GM23338 (cell line): ENCODE data around the gene CSTPP1. TPM values are rescaled to one million over a fixed set of nuclear protein-coding genes. Genes with fewer than 3 reads are reported as not detected.

Experiments
- ATAC-seq: fragments of 200-7000 bp; cut with Tn5 transposase; 3 replicates; pipeline ENCODE4 v1.9.1; 2020
- DNase-seq: peaks from one replicate; pipeline ENCODE4 v3.0.0-alpha.2; 2015; ENCODE audit warnings: low spot score
- H2AFZ ChIP-seq: fragments of 200-600 bp; sonication (generic); 2 replicates; pipeline ENCODE4 v1.8.0; 2016; ENCODE audit warnings: antibody characterized with exemption, mild to moderate bottlenecking, moderate library complexity
- H3F3A ChIP-seq: fragments of 200-600 bp; sonication (generic); replicated peaks from 2 replicates; pipeline ENCODE4 v1.8.0; 2017; ENCODE audit warnings: antibody characterized with exemption, mixed run types, low read depth
- H3K27ac ChIP-seq: fragments of 200-600 bp; sonication (generic); 2 replicates; pipeline ENCODE4 v1.6.1; 2016; ENCODE audit warnings: low read depth
- H3K27me3 ChIP-seq: fragments of 200-600 bp; sonication (generic); 2 replicates; pipeline ENCODE4 v1.8.0; 2016; ENCODE audit warnings: mild to moderate bottlenecking, mixed run types, moderate library complexity; ENCODE audit not compliant: insufficient read depth
- H3K36me3 ChIP-seq: fragments of 200-600 bp; sonication (generic); 2 replicates; pipeline ENCODE4 v1.8.0; 2016; ENCODE audit warnings: mild to moderate bottlenecking; ENCODE audit not compliant: insufficient read depth
- H3K4me1 ChIP-seq: fragments of 200-600 bp; sonication (generic); 2 replicates; pipeline ENCODE4 v1.8.0; 2016; ENCODE audit warnings: mild to moderate bottlenecking, moderate library complexity; ENCODE audit not compliant: insufficient read depth
- H3K4me2 ChIP-seq: fragments of 200-600 bp; sonication (generic); 2 replicates; pipeline ENCODE4 v1.7.1; 2017; ENCODE audit warnings: mixed run types
- H3K4me3 ChIP-seq: fragments of 200-600 bp; sonication (generic); 2 replicates; pipeline ENCODE4 v1.6.1; 2016; ENCODE audit warnings: mixed run types
- H3K79me2 ChIP-seq: fragments of 200-600 bp; sonication (generic); replicated peaks from 2 replicates; pipeline ENCODE4 v1.8.0; 2017; ENCODE audit warnings: mild to moderate bottlenecking; ENCODE audit not compliant: insufficient read depth
- H3K9me2 ChIP-seq: fragments of 200-600 bp; sonication (generic); 2 replicates; pipeline ENCODE4 v1.8.0; 2017; ENCODE audit not compliant: insufficient read depth
- H4K20me1 ChIP-seq: fragments of 200-600 bp; sonication (generic); replicated peaks from 2 replicates; pipeline ENCODE4 v1.8.0; 2017; ENCODE audit warnings: mild to moderate bottlenecking; ENCODE audit not compliant: insufficient read depth
- H3K27ac Mint-ChIP-seq: 2 replicates; pipeline ENCODE4 v1.8.0; 2020; ENCODE audit warnings: inconsistent platforms, mild to moderate bottlenecking, moderate library complexity, mixed read lengths
- H3K27me3 Mint-ChIP-seq: 3 replicates; pipeline ENCODE4 v1.8.0; 2022; ENCODE audit warnings: low read depth, mild to moderate bottlenecking, moderate library complexity, mixed read lengths, inconsistent platforms; ENCODE audit not compliant: insufficient read depth, poor library complexity
- H3K36me3 Mint-ChIP-seq: 3 replicates; pipeline ENCODE4 v1.8.0; 2021; ENCODE audit warnings: low read depth, mild to moderate bottlenecking, inconsistent platforms, moderate library complexity, mixed read lengths
- H3K4me1 Mint-ChIP-seq: 3 replicates; pipeline ENCODE4 v1.8.0; 2020; ENCODE audit warnings: mild to moderate bottlenecking, inconsistent platforms, mixed read lengths
- H3K4me3 Mint-ChIP-seq: 3 replicates; pipeline ENCODE4 v1.8.0; 2021; ENCODE audit warnings: moderate library complexity, mild to moderate bottlenecking, inconsistent platforms, mixed read lengths
- H3K9me3 Mint-ChIP-seq: 3 replicates; pipeline ENCODE4 v1.8.0; 2020; ENCODE audit warnings: moderate library complexity, mild to moderate bottlenecking, inconsistent platforms, mixed read lengths
- CREB1 ChIP-seq: fragments of 250-450 bp; sonication (Bioruptor Pico); IDR thresholded peaks from 2 replicates; pipeline ENCODE4 v1.5.0; 2020; ENCODE audit warnings: low read depth, mild to moderate bottlenecking, moderate library complexity
- CTCF ChIP-seq, 2 experiments: fragments of 200-600 bp in 1 of 2; sonication (generic) in 1 of 2; conservative IDR thresholded peaks; 2 replicates each; pipeline versions ENCODE4 v1.5.1 to v1.6.1; 2016 to 2017; ENCODE audit warnings: antibody characterized with exemption in 2 of 2, low read depth in 2 of 2, mild to moderate bottlenecking in 2 of 2, moderate library complexity in 1 of 2
- EZH2 ChIP-seq: fragments of 200-600 bp; sonication (generic); IDR thresholded peaks from one replicate; pipeline ENCODE4 v1.8.0; 2017; ENCODE audit warnings: antibody characterized with exemption, mild to moderate bottlenecking, low read depth; ENCODE audit not compliant: unreplicated experiment
- EZH2phosphoT487 ChIP-seq: fragments of 200-600 bp; sonication (generic); IDR thresholded peaks from one replicate; pipeline ENCODE4 v1.8.1; 2018; ENCODE audit warnings: antibody characterized with exemption; ENCODE audit not compliant: unreplicated experiment
- POLR2AphosphoS5 ChIP-seq: IDR thresholded peaks from 2 replicates; pipeline ENCODE4 v1.6.1; 2016; ENCODE audit warnings: antibody characterized with exemption, low read depth
- REST ChIP-seq: IDR thresholded peaks from one replicate; pipeline ENCODE4 v1.6.1; 2018; ENCODE audit warnings: antibody characterized with exemption; ENCODE audit not compliant: unreplicated experiment
- ZNF462 ChIP-seq: fragments of 250-450 bp; sonication (Bioruptor Pico); IDR thresholded peaks from 2 replicates; pipeline ENCODE4 v1.5.0; 2020; ENCODE audit warnings: mild to moderate bottlenecking, moderate library complexity
- polyA plus RNA-seq: library from polyadenylated mRNA; unstranded; fragments of >200 nt; fragmentation: Nextera tagmentation; extraction: Ambion mirVana; gene quantifications from 2 replicates; pipeline ENCODE4 v1.2.1, GENCODE V29; 2016
- total RNA-seq: library from RNA; depleted of rRNA; stranded (reverse); fragments of >200 nt; shearing (Covaris generic); gene quantifications from 2 replicates; pipeline ENCODE4 v1.2.3, GENCODE V29; 2014

Gene CSTPP1
- total and polyA plus RNA-seq, 2 experiments from 2014 or later, result 23.5 to 42.6 TPM

GRCh38 chr11:47127213-47127612 is 190.7 kb downstream of the CSTPP1 start (continued):
- TF ChIP-seq ZNF462 (CRISPR knock-in tag), result no peak

- no peak overlapping the region for H2AFZ ChIP-seq
- no peaks in the 10 kb centered on the region for H3K9me2 ChIP-seq
- Mint-ChIP-seq H3K4me1 (peaks cover 16% of the 10 kb centered on the region), H3K9me3 (no peaks in the 10 kb centered on the region), H3K36me3 (no peaks in the 10 kb centered on the region), H3K27ac (no peak overlapping the region; the same call in 1 of the 2 replicates), H3K4me3 (peak overlapping the region; percentile 1; the same call in 1 of the 3 replicates), H3K27me3 (peaks cover 3% of the 10 kb centered on the region)
- peak overlapping the region; percentile 71 for H3K4me2 ChIP-seq
- H3K4me1 ChIP-seq, result peaks cover 22% of the 10 kb centered on the region
- H3K36me3 ChIP-seq, result no peaks in the 10 kb centered on the region
- H4K20me1 ChIP-seq, result no peaks in the 10 kb centered on the region; the same call in 1 of the 2 replicates
- no peak overlapping the region for H3K4me3 ChIP-seq
- peak; percentile 52 for DNase-seq
- H3K79me2 ChIP-seq, result no peaks in the 10 kb centered on the region
- H3F3A ChIP-seq, result no peaks in the 10 kb centered on the region
- peak; percentile 90 for ATAC-seq
- no peak overlapping the region for H3K27ac ChIP-seq
- H3K27me3 ChIP-seq, result no peaks in the 10 kb centered on the region
- TF ChIP-seq EZH2 (no peak), EZH2phosphoT487 (no peak), REST (no peak), POLR2AphosphoS5 (no peak), CTCF (conservative IDR thresholded peaks at IDR 0.05; ENCODE audit: low read depth in 2 of 2) (no peak), CREB1 (CRISPR knock-in tag) (peak; percentile 42; the same call in 1 of the 2 replicates)
Measured at GRCh38 chr11:47130543-47130942, 194.0 kb downstream of the CSTPP1 start.
